ENCODE results near the gene GJC3.
"Not testable (repeated sequence)": the region's sequence is repeated elsewhere in the genome, so short reads cannot be mapped to it uniquely, and the experiment has no call there.

GJC3 gene

DNA sequence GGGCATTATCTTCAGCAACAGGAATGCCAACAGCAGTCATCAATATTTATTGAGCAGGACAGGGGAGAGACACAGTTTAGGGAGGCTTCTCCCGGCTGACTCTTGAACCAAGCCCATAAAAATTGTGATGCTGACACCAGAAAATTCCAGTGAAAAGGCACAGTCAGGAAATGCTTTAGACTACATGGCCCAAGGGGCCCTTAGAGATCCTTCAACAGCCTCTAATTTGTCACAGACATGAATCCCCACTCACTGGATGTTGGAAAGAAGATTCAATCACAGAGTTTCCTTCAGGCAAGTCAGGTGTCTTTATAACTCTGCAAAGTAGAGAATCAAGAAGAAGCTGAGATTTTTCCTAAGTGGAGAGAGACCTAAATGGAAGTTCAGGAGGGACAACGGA, 1.2 kb downstream of the GJC3 start:
- no peak for DNase-seq

DNA sequence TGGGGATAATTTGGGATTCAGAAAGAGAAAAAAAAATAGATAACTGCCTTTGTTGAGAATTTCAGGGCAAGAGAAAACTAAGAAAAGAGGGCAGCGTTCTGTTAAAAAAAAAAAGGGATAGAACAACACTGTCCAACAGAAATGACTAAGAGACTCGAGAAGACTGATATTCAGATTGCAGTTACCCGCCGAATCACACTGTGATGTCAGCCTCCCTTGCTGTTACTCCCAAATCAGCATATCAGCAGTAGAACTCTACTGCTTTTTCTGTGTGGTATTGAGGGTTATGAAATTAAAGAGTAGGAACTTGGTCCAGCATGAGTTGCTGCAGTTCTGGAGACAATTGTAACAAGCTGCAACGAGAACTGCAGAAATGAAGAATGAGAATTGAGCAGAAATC, 1.9 kb downstream of the GJC3 start:
- DNase-seq: no peak

DNA sequence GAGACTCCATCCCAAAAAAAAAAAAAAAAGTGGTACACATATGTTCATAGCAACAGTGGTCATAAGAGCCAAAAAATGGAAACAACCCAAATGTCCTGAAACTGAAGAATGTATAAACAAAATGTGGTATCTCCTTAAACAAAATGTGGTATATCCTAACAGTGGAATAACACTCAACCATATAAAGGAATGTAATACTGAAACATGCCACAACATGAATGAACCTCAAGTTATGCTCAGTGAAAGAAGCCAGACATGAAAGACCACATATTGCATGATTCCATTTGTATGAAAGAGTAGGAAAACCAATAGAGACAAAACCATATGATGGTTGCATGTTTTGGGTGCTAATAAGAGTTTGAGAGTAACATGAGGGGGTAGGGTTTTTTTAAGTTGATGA, 3.1 kb downstream of the GJC3 start:
- no peak for DNase-seq

DNA sequence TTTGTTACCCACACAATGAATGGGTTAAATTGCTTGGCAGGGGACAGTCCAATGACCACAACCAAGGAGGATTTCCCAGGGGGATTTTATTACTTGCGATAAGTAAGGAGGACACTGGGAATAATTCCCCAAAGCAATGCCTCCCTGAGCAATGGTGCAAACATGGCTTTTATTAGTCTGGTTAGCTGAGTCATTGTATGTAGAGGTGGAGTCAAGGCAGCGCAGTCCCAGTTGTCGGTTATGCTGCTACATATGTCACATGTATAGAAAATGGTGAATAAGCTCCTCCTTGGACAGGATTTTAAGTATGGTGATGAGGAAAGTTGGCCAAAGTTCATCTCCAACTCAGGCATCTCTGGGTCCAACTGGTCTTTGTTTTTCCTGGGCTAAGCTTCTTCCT, 6.2 kb downstream of the GJC3 start:
- no peak for DNase-seq

DNA sequence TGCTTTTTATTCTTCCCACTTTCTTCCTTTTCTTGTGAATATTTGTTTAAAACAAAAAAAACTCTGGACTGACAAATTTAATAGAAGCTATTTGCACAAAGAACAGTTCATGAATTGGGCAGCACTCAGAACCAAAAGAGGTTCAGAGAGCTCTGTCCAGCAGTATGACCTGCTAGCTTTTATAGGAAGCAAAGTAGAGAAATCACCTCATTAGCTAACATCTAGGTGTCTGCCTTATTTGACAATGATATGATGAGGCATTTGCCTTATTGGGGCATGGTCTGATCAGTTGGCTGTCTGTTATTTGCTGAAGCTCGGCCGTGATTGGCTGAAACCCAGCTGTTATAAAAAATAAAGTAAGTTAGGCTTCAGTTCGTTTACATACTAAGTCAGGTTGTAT, 9.3 kb downstream of the GJC3 start:
- no peak for DNase-seq

DNA sequence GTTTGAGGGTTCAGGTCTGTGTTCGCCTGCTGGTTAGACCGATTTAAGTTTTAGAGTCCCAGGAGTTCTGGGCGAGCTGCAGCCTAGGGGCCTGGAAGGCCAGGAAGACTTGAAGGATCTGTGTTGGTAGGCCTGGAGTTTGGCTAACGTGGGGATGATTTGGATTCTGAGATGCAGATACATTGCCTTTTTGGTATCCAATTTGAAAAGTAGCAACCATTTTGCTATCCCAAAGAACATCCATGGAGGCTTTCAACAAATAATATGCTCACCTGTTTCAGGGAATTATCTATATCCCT, 9.7 kb downstream of the GJC3 start:
- DNase-seq: no peak

DNA sequence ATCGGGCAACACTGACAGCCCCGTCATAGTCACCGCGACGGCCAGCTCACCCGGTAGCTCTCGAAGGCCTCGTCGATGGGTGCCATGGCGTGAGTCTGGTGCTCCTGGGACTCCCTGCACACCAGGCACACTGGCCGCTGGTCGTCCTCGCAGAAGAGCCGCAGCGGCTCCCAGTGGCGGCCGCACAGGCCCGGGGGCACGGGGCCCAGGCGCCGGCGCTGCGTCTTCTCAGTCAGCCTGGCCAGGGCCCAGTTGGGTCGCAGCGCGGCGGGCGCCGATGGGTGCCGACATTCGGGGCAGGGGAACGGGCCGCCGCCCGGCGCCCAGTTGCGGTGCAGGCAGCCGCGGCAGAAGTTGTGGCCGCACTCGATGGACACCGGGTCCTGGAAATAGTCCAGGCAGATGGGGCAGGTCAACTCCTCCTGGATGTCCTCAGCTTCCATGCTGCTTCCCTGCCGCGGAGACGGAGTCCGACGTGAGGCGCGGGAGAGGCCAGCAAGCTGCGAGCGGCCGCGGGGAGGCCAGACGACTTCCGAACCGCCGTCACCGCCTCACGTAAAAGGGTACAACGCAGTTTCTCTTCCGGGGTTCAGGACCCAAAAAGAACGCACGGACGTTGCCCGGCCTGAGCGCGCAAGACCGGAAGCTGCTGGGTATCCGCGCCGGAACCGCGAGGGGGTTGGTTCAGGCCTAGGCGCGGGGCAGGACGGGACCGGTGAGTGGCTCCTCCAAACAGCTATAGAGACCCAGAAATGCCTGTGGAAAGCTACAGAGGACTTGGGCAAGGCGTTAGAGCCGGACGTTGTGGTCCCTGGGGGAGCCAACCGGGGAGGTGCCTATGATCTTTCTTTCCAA, 10.2 kb downstream of the GJC3 start, which contains the start of gene TRIM4:
Gene TRIM4 (minus strand): TSS at position 572 of the 855 bp plus-strand sequence. CDS start 129 bp downstream, at position 443.
- DNase-seq: peak; percentile 92

DNA sequence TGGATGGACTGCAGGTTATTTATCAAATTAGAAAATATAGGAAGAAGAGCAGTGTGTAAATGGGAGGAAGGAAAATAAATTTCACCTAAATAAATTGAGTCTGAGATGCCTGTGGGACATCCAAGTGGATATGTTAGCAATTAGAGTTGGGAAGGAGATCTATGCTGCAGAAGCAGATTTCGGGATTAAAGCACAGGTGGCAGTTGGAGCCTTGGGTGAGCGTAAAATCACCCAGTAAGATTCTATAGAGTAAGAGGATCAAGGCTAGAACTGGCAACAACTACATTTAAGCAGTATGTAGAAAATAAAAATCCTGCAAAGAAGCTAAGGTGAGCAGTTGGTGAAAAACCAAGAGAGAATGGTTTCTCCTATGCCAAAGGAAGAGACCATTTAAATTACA, 18.4 kb downstream of the GJC3 start:
- DNase-seq: no peak

DNA sequence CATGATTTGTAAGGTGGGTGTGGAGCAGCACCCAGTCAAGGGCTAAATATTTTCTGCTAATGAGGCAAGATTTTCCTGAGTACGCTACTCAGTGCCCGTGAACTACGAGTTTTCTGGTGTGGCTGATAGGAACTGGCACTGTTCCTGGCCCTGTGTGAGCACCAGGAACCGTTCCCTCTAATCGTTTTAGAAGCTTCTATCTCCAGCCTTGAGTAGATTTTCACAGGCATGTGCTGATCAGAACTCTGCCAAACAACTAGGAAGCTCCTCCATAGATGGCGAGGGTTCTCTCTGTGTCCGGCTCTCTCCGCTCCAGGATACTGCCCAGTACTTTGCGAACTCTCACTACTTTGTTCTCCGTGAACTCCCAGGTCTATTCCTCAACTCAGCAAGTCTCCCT, 27.8 kb downstream of the GJC3 start:
- no peak for DNase-seq

DNA sequence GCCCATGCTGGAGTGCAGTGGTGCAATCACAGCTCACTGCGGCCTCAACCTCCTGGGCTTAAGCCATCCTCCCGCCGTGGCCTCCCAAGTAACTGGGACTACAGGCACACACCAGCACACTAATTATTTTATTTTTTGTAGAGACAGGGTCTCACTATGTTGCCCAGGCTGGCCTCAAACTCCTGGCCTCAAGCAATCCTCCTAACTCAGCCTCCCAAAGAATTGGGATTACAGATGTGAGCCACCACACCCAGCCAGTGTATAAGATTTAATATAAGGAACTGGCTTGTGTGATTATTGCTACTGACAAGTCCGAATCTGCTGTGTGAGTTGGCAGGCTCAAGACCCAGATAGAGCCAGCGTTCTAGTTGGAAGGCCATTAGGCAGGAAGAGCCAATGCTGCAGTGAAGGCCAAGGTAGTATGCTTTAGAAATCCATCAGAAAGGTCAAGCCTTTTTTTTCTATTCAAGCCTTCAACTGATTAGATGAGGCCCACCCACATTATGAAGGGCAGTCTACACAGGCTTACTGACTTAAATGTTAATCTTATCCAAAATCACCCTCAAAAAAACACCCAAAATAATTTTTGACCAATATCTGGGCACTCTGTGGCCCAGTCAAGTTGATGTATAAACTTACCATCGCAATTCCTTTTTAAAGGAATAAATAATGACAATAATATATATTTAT, 29.4 kb downstream of the GJC3 start:
- DNase-seq: no peak

DNA sequence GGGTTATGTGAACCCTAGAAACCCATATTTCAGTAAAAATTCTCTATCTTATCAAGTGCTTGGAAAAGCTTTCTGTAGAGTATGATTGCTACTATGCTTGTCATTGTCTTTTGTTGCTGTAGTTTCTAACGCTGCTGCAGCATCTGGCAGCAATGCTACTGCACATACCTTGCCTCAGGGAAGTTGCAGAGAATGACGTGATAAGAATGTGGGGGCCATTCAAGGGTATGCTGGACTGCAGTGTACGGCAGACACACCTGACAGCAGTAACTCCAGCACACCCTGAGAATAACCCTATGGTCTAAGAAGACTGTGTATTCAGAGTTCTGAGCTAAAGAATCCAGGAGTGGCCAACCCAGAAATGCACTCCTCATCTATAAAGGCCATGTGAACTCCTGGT, 30.6 kb downstream of the GJC3 start:
- DNase-seq: no peak

DNA sequence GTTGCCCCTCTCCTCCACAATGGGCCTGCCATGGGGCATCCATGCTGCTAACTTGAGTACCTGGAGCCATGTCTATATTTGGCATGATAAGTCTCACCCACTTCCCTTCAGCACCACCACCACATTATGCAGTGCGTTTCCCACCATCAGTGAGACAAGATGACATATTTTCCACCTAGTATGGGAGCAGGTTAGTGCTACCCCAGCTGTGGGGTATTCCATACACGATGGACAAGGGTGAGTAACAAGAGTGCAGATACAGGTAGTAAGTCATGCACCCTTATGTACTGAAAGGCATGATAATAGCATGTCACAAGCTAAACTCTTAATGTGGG, 31.4 kb downstream of the GJC3 start:
- DNase-seq: no peak

DNA sequence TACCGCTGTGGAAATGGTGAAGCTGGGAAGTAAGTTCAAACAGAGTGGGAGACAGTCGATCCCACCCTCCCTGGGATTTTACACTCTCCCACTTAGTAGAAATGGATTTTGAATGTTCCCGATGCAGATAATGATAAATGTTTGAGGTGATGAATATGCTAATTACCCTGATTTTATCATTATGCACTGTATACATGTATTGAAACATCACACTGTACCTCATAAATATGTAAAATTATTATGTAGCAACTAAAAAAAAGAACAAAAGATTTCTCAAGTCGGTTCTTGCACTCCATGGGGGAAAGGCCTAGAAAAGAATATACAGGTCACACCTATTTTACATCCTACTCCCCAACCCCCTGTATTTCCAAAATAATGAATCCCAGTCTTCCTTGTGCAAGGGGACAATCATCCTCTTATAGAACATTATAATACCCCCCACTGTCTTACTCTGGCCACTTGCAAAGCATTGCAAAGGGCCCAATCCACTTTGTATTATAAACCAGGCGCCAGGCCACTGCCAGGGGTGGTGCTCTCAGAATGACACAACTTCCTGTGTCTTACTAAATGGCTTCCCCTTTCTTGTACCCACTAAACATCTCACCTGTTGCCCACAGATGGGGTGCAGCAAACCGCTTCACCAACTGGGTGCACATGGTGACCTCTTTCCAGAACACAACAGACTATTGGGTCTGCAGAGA, 31.9 kb downstream of the GJC3 start:
- DNase-seq: no peak

DNA sequence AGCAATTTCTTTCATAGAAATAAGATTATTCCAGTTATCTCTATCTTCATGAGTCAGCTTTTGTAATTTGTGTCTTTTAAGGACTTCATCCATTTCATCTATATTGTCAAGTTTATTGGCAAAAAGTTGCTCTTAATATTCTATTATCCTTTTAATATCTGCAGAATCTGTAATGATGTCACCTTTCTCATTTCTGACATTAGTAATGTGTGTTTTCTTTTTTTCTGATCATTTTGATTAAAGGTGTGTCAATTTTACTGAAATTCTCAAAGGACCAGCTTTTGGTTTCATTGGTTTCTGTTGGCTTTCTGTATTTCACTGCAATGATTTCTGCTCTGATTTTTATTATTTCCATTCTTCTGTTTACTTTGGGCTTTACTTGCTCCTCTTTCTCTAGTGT, 34.7 kb downstream of the GJC3 start:
- DNase-seq: no peak

DNA sequence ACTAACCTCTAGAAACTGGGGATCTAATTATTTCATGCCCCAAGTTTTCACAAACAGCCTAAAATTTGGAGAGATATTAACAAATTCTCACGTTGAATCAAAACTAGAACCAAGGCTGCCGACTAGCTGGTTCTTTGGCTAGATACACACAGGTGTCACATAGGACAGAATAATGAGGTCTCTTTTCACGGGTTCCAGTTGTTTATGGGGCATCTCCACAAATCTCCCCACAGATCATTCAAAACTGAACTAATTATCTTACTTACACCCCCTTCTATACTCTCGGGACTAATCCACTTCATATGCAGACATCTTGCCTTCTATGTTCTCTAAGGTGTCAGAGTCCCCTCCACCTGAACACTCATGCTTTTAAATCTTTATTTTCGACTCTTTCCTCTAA, 36.1 kb downstream of the GJC3 start:
- DNase-seq: no peak

DNA sequence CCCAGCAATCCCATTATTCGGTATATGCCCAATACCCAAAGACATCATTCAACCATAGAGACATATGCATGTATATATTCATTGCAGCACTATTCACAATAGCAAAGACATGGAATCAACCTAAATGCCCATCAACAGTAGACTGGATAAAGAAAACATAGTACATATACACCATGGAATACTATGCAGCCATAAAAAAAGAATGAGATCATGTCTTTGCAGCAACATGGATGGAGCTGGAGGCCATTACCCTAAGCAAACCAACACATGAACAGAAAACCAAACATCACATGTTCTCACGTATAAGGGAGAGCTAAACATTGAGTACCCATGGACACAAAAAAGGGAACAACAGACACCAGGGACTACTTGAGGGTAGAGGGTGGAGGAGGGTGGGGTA, 39.1 kb downstream of the GJC3 start:
- DNase-seq: not testable (repeated sequence)

DNA sequence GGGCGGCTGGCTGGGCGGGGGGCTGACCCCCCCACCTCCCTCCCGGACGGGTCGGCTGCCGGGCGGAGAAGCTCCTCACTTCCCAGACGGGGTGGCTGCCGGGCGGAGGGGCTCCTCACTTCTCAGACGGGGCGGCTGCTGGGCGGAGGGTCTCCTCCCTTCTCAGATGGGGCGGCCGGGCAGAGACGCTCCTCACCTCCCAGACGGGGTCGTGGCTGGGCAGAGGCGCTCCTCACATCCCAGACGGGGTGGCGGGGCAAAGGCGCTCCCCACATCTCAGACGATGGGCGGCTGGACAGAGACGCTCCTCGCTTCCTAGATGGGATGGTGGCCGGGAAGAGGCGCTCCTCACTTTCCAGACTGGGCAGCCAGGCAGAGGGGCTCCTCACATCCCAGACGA, 41.1 kb downstream of the GJC3 start:
- DNase-seq: not testable (repeated sequence)

DNA sequence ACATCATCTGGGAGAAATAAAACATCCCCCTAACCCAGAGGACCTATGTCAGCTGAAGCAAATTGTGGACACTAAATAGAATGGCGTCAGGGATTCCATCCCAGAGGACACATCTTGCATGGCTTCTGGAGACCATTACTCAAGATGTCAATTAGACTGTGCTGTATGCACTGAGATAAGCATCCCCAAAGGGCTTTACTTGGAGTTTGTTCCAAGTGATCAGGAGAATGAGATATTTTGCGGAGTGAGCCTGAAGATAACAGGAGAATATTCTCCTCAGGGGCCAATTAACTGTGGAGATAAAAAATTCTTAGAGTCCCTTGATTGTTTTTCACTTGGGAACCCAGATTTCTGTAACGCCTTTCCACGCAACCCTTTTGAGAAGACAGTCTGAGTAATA, 48.0 kb downstream of the GJC3 start:
- no peak for DNase-seq

DNA sequence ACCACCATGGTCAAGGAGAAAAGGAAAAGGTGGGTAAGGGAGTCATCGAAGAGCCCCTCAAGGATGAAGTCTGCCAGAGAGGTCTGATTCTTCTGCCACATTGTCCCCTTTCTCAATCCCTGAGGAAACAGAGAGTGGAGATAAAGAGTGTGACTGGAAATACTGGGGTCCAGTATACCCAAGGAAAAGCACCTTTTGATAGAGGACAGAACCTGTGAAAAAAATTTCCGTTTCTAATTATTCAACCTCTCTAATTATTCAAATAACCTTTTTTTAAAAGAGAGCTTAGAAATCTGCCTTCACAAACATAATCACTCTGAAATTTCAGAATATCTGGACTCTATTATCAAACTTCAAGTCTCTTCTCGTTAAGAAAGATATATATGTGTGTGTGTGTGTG, 52.5 kb downstream of the GJC3 start, which contains the start of gene OR2AE1:
Gene OR2AE1 (minus strand): TSS at position 101 of the 400 bp plus-strand sequence. CDS start 0 bp downstream, at position 101.
- DNase-seq: no peak

DNA sequence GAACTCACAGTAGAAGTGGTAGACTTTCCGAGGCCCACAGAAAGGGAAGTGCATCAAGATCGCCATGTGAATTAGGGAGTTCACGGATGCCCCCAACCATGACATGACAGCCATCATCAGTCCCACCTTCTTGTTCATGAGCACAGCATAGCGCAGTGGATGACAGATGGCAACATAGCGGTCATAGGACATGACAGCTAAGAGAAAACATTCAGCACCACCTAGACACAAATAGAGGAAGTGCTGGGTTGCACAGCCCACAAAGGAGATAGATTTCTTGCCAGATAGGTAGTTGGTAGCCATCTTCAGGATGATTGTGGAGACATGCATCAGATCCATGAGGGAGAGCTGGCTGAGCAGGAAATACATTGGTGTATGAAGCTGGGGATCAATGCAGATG, 52.9 kb downstream of the GJC3 start:
- DNase-seq: no peak

Data from CD4-positive, alpha-beta T cell treated with Interleukin-10 for 1 hour (primary cell).